ENCODE results near the gene FBN3. TPM values are rescaled to one million over a fixed set of nuclear protein-coding genes. Genes with fewer than 3 reads are reported as not detected.

FBN3 gene
- polyA plus RNA-seq, 1 donor: 59.0 TPM

- no peak for DNase-seq
Measured at GRCh38 chr19:8020681-8021080, 128.7 kb downstream of the FBN3 start.

- DNase-seq: no peak
Measured at GRCh38 chr19:8017808-8018207, 131.6 kb downstream of the FBN3 start.

Other genes with a start within 250 kb of the FBN3 start
- 26.9 TPM for gene MAP2K7, start 245.7 kb downstream of the FBN3 start, polyA plus RNA-seq (ENCODE audit: insufficient read length)
- 0.42 TPM for gene TGFBR3L, start 234.8 kb downstream of the FBN3 start, polyA plus RNA-seq (ENCODE audit: insufficient read length)
- 12.6 TPM for gene SNAPC2, start 229.3 kb downstream of the FBN3 start, polyA plus RNA-seq (ENCODE audit: insufficient read length)
- gene CTXN1, start 223.5 kb downstream of the FBN3 start, polyA plus RNA-seq (ENCODE audit: insufficient read length): 12.6 TPM
- gene TIMM44, start 205.9 kb downstream of the FBN3 start, polyA plus RNA-seq (ENCODE audit: insufficient read length): 46.7 TPM
- 85.3 TPM for gene ELAVL1, start 144.0 kb downstream of the FBN3 start, polyA plus RNA-seq (ENCODE audit: insufficient read length)
- gene CCL25, start 96.8 kb downstream of the FBN3 start, polyA plus RNA-seq (ENCODE audit: insufficient read length): 0.15 TPM
- 38.8 TPM for gene CERS4, start 59.8 kb upstream of the FBN3 start, polyA plus RNA-seq (ENCODE audit: insufficient read length)
- 27.0 TPM for gene CD320, start 158.8 kb upstream of the FBN3 start, polyA plus RNA-seq (ENCODE audit: insufficient read length)
- 43.6 TPM for gene NDUFA7, start 171.8 kb upstream of the FBN3 start, polyA plus RNA-seq (ENCODE audit: insufficient read length)
- 354 TPM for gene RPS28, start 171.9 kb upstream of the FBN3 start, polyA plus RNA-seq (ENCODE audit: insufficient read length)
- 6.1 TPM for gene KANK3, start 193.7 kb upstream of the FBN3 start, polyA plus RNA-seq (ENCODE audit: insufficient read length)
- 3.6 TPM for gene ANGPTL4, start 214.6 kb upstream of the FBN3 start, polyA plus RNA-seq (ENCODE audit: insufficient read length)
- gene RAB11B, start 240.8 kb upstream of the FBN3 start, polyA plus RNA-seq (ENCODE audit: insufficient read length): 137 TPM

Measured in left kidney (tissue), 2 donors.